Stimulated activated CD8-positive, alpha-beta memory T cell treated with anti-CD3 and anti-CD28 coated beads, Interleukin-12 subunit alpha, Interleukin-12 subunit beta, amount 100 ng/mL, for 24 hours (primary cell): Measurements from ENCODE around the gene STH.

Source experiments
- DNase-seq: peaks from one replicate; pipeline ENCODE4 v3.0.0-alpha.2; 2020; ENCODE audit errors: extremely low read depth

STH gene

DNA sequence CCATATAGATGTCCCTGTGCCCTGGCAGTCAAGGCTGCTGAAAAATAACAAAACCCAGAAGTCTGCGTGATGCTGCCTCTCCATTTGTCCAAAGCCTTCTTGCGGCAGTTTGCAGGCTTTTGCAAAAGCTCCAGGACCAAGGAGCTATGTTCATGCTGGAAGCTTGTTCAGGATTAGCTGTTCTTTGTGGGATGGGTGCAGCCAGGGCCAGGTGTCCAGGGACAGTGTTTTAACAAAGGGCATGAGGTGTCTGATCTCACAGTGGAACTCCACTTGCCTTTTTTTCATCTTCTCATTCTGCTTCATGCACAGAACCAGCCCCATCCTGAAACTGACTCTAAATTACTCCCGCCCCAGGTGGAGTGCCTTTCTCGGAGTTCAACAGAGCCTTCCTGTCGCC, 31.7 kb upstream of the STH start:
- DNase-seq, result no peak

- no peak for DNase-seq
These were observed 30.3 kb upstream of the STH start for GRCh38 chr17:45968732-45969131.

GRCh38 chr17:45969726-45970125, 29.3 kb upstream of the STH start:
- no peak for DNase-seq

- no peak for DNase-seq
These were observed 28.4 kb upstream of the STH start for GRCh38 chr17:45970659-45971058.

GRCh38 chr17:45971698-45972141, 27.3 kb upstream of the STH start:
- no peak for DNase-seq

DNA sequence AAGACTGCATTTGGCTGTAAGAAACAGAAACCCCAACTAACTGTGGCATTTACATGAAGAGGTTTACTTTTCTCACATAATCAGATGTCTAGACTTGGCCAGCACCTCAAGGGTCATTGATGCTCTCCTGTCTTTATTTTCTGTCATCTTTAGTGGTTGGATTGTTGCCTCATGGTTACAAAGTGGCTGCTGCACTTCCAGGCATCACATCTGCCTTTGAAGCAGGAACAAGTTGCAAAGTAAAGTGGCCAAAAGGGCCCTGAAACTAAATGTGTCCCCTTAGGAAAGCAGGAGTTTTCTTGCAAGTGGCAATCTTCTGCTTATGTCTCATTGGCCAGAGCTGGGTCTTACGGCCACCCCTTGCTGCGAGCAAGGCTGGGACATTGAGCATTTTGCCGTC, 26.5 kb upstream of the STH start:
- DNase-seq, result no peak

DNA sequence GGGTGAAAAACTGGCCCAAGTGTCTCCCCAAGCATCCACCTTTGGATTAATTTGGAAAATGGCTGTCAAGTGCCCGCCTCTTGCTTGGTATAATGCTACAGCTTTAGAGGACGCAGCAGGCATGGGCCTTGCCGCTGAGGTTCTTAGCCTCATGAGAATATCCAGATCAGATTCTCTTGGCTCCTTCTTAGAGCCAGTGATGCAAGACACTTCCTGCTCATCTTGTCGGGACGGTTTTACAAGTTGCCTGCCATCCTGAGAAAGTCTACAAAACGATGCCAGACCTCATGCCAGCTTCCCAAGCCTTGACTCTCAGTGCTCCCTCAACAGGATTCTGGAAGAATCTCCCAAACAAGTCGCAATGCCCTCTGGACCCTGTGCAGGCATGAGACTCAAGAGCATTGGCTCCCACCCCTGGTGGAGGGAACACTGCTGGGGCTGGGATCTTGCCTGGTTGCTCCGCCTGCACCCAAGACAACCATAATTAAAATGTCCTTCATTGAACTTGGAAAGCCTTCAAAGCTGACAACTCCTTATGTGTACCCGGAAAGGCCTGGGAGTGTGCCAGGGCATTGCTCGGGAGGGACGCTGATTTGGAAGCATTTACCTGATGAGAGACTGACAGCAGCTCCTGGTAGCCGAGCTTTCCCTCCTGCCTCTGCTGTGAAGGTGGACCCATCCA, 25.8 kb upstream of the STH start:
- DNase-seq, result no peak

- DNase-seq, result no peak
These were observed 24.8 kb upstream of the STH start for GRCh38 chr17:45973946-45974859.

- DNase-seq, result no peak
These were observed 24.0 kb upstream of the STH start for GRCh38 chr17:45974916-45975630.

GRCh38 chr17:45975640-45976295, 23.3 kb upstream of the STH start:
- no peak for DNase-seq

DNA sequence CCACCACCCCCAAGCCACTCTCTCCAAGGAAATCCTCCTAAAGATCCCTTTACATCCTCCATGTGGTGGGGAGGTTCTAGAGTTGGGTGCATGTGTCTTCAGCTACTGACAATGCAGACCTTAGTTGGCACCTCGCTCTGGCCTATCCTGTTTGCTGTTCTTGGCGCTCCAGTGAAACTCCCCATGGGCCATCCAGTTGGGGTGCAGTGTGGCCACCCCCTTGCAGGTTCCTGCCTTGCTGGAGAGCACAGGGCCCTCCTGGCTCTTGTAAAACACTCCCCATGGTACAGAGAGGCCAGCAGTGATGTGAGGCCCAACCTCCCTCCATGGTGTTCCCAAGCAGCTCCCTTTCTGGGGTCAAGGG, 22.7 kb upstream of the STH start:
- no peak for DNase-seq

DNA sequence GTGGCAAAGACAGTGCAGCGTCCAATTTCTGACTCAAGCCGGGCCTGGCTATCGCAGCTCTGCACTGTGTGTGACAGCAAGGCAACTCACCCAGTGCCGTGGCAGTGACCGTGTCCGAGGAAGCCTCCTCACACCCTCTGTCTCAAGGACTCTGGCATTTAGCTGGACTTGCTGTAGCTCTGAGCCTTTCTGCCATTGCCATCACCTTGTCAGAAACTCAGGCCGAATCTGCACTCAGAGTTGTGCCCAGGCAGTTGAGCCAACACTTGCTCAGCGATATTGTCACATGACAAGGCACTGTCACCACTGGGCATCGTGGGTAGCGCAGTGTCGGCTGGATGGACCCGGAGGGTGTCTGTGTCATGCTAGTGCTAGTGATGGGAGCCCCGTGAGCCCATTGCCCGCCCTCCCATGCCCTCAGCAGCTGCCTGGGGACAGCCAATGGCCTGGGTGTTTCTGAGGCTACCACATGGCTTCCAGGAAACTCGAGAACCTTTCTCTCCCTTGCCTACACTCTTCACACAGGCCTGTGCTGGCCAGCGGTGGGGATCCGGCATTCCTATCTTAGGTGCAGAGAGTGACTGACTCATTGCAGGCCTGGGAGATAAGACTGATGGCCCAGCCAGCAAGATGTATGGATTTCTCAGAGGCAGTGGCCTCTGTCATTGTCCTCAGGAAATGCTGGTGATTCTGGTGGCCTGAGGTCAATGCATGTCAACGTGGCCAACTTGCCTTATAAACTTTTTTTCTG, 22.1 kb upstream of the STH start:
- no peak for DNase-seq

- no peak for DNase-seq
These were observed 21.6 kb upstream of the STH start for GRCh38 chr17:45977506-45977824.

GRCh38 chr17:45977976-45978626, 20.9 kb upstream of the STH start:
- no peak for DNase-seq

GRCh38 chr17:45979137-45979536, 19.9 kb upstream of the STH start:
- no peak for DNase-seq

- DNase-seq, result no peak
These were observed 18.2 kb upstream of the STH start for GRCh38 chr17:45980855-45981254.

GRCh38 chr17:45981306-45981705, 17.7 kb upstream of the STH start:
- DNase-seq, result no peak

DNA sequence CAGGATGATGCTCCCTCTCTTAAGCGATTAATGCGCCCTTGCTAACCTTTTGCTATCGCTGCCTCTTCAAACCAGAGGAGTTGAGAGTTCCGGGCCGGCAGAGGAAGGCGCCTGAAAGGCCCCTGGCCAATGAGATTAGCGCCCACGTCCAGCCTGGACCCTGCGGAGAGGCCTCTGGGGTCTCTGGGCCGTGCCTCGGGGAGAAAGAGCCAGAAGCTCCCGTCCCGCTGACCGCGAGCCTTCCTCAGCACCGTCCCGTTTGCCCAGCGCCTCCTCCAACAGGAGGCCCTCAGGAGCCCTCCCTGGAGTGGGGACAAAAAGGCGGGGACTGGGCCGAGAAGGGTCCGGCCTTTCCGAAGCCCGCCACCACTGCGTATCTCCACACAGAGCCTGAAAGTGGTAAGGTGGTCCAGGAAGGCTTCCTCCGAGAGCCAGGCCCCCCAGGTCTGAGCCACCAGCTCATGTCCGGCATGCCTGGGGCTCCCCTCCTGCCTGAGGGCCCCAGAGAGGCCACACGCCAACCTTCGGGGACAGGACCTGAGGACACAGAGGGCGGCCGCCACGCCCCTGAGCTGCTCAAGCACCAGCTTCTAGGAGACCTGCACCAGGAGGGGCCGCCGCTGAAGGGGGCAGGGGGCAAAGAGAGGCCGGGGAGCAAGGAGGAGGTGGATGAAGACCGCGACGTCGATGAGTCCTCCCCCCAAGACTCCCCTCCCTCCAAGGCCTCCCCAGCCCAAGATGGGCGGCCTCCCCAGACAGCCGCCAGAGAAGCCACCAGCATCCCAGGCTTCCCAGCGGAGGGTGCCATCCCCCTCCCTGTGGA, 16.0 kb upstream of the STH start:
- DNase-seq, result no peak

GRCh38 chr17:45983614-45984310, 15.3 kb upstream of the STH start:
- no peak for DNase-seq
